IgD-negative memory B cell (primary cell): ENCODE measurements around the gene SLC39A11. TPM values are rescaled to one million over a fixed set of nuclear protein-coding genes. Genes with fewer than 3 reads are reported as not detected.
"Not testable (repeated sequence)": the region's sequence is repeated elsewhere in the genome, so short reads cannot be mapped to it uniquely, and the experiment has no call there.

Experiments
- H3K27ac Mint-ChIP-seq, 3 donors: one replicate each; pipeline ENCODE4 v1.8.0; 2020 to 2022; ENCODE audit warnings: mild to moderate bottlenecking in 3 of 3, mixed read lengths in 3 of 3, moderate library complexity in 1 of 3
- H3K27me3 Mint-ChIP-seq: one replicate; pipeline ENCODE4 v1.8.0; 2021; ENCODE audit warnings: mixed read lengths
- H3K36me3 Mint-ChIP-seq: one replicate; pipeline ENCODE4 v1.8.0; 2020; ENCODE audit warnings: mild to moderate bottlenecking, mixed read lengths
- H3K4me1 Mint-ChIP-seq, 3 donors: one replicate each; pipeline ENCODE4 v1.8.0; 2020 to 2022; ENCODE audit warnings: mixed read lengths in 3 of 3, mild to moderate bottlenecking in 1 of 3
- H3K4me3 Mint-ChIP-seq, 4 donors: one replicate each; pipeline ENCODE4 v1.8.0; 2020 to 2022; ENCODE audit warnings: mild to moderate bottlenecking in 4 of 4, mixed read lengths in 4 of 4, moderate library complexity in 3 of 4
- H3K9me3 Mint-ChIP-seq, 3 donors: one replicate each; pipeline ENCODE4 v1.8.0; 2020 to 2021; ENCODE audit warnings: mixed read lengths in 3 of 3, mild to moderate bottlenecking in 1 of 3
- polyA plus RNA-seq: library from polyadenylated mRNA; unstranded; fragments of 300-500 nt; fragmentation: Illumina TruSeq; gene quantifications from one replicate; pipeline ENCODE4 v1.2.3, GENCODE V29; 2021

Gene SLC39A11
- polyA plus RNA-seq, 1 donor from 2014 or later: 13.7 TPM

DNA sequence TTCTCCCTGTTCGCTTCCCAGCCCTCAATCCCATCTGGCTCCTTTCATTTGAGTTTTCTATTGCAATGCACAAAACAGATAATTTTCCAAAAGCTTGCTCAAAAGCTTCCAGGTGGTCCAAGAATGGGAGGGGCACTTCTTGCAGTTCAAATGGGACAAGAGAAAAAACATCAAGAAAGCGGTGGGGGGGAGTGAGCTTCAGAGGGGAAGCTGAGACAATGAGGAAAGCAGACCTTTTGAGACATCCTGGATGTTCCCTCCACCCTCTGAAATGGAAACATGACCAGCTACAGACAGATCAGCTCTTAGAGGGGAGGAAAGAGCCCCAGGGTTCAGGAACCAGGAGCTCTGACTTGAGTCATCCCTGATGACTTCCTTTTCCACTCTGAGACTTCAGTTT lies 368.2 kb downstream of the SLC39A11 start:
- Mint-ChIP-seq H3K9me3 (no peaks in the 10 kb centered on the region), H3K36me3 (peaks cover 9% of the 10 kb centered on the region), H3K4me3 (no peak overlapping the region), H3K4me1 (peaks cover 11 to 20% (median 16%) of the 10 kb centered on the region in 3 donors), H3K27ac (no peak overlapping the region), H3K27me3 (peaks cover 1% of the 10 kb centered on the region)

DNA sequence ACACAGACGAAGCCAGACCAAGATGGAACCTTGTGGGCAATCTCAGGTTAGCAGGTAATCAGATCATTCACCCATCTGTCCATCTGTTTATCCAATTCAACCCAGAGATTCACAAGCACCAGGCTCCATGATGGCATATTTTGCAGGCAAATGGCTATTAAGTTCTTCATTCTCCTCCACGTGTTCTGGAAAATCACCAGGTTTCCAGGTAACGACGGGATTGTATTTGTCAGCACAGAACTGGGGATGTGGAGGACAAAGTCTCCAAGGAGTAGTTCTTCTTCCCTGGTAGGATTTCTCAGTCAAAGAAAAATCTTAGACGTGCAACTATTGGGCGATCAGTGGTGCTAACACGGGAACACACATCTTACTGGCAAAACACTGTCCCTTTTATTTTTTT lies 368.8 kb downstream of the SLC39A11 start:
- H3K36me3 Mint-ChIP-seq: peaks cover 9% of the 10 kb centered on the region
- H3K4me3 Mint-ChIP-seq: no peak overlapping the region
- no peak overlapping the region for H3K27ac Mint-ChIP-seq
- no peaks in the 10 kb centered on the region for H3K9me3 Mint-ChIP-seq
- peaks cover 11 to 20% (median 16%) of the 10 kb centered on the region in 3 donors for H3K4me1 Mint-ChIP-seq
- H3K27me3 Mint-ChIP-seq: peaks cover 1% of the 10 kb centered on the region

GRCh38 chr17:72720494-72720825 lies 372.0 kb downstream of the SLC39A11 start:
- Mint-ChIP-seq H3K27me3 (peaks cover 1% of the 10 kb centered on the region), H3K4me1 (peaks cover under 1 to 3% (median 1%) of the 10 kb centered on the region in 3 donors), H3K4me3 (no peak overlapping the region), H3K9me3 (no peaks in the 10 kb centered on the region), H3K36me3 (peaks cover 9% of the 10 kb centered on the region), H3K27ac (peak overlapping the region in 1 of 3 donors; percentile 71)

- Mint-ChIP-seq H3K27ac (peak overlapping the region in 1 of 3 donors; percentile 71), H3K27me3 (peaks cover 1% of the 10 kb centered on the region), H3K36me3 (peaks cover 10% of the 10 kb centered on the region), H3K9me3 (no peaks in the 10 kb centered on the region), H3K4me1 (peaks cover 0 to 3% (median 0%) of the 10 kb centered on the region in 3 donors), H3K4me3 (peak overlapping the region in 1 of 4 donors; percentile 51)
Measured at GRCh38 chr17:72719578-72720493, 372.7 kb downstream of the SLC39A11 start.

GRCh38 chr17:72719206-72719577 lies 373.3 kb downstream of the SLC39A11 start:
- peaks cover 0 to 3% (median 0%) of the 10 kb centered on the region in 3 donors for H3K4me1 Mint-ChIP-seq
- no peak overlapping the region for H3K4me3 Mint-ChIP-seq
- no peak overlapping the region for H3K27ac Mint-ChIP-seq
- H3K27me3 Mint-ChIP-seq: peaks cover 1% of the 10 kb centered on the region
- no peaks in the 10 kb centered on the region for H3K9me3 Mint-ChIP-seq
- peaks cover 10% of the 10 kb centered on the region for H3K36me3 Mint-ChIP-seq

DNA sequence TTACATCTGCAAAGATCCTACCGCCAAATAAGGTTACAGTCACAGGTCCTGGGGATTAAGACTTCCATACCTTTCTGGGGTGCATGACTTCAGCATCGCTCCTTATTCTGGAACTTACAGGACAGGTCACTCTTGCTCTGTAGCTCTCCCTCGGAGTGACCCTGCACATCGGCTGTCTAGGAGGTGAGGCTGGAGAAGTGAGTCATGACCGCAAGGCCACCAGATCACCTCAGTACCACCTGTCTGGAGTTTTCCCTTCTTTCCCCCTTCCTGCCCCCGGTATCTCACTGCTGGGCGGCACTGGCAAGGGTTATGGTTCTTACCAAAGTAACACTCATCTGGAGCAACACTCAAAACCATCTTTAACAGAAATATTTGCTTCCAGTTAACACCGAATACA lies 374.8 kb downstream of the SLC39A11 start:
- Mint-ChIP-seq H3K4me3 (no peak overlapping the region), H3K36me3 (peaks cover 4% of the 10 kb centered on the region), H3K27me3 (no peaks in the 10 kb centered on the region), H3K27ac (no peak overlapping the region), H3K4me1 (peaks cover 0 to 3% (median 0%) of the 10 kb centered on the region in 3 donors), H3K9me3 (peaks cover 0 to 2% (median 0%) of the 10 kb centered on the region in 3 donors)

DNA sequence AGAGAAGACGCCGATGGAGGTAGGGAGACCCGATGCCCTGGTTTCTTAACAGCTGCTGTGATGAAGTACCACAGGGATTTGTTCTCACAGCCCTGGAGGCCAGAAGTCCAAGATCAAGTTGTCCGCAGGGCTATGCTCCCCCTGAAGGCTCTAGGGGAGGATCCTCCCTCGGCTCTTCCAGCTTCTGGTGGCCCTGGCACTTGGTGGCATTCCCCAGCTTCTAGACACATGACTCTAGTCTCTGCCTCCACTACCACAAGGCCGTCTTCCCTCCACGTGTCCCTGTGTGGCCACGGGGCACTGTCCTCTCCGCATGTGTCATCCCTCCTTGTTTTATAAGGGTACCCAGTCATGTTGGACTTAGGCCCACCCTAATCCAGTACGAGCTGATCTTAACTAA lies 375.2 kb downstream of the SLC39A11 start:
- Mint-ChIP-seq H3K36me3 (peaks cover 4% of the 10 kb centered on the region), H3K4me3 (no peak overlapping the region), H3K27ac (no peak overlapping the region), H3K9me3 (peaks cover 0 to 3% (median 0%) of the 10 kb centered on the region in 3 donors), H3K4me1 (peaks cover 0 to 3% (median 0%) of the 10 kb centered on the region in 3 donors), H3K27me3 (no peaks in the 10 kb centered on the region)

- H3K27ac Mint-ChIP-seq: no peak overlapping the region
- H3K36me3 Mint-ChIP-seq: peaks cover 7% of the 10 kb centered on the region
- H3K4me1 Mint-ChIP-seq: peaks cover 0 to 3% (median 0%) of the 10 kb centered on the region in 3 donors
- H3K27me3 Mint-ChIP-seq: no peaks in the 10 kb centered on the region
- H3K9me3 Mint-ChIP-seq: peaks cover 3% of the 10 kb centered on the region in 3 donors
- H3K4me3 Mint-ChIP-seq: no peak overlapping the region
Measured at GRCh38 chr17:72715906-72716572, 376.4 kb downstream of the SLC39A11 start.

- Mint-ChIP-seq H3K4me1 (no peaks in the 10 kb centered on the region), H3K4me3 (no peak overlapping the region), H3K36me3 (peaks cover 10% of the 10 kb centered on the region)
Measured at GRCh38 chr17:72714357-72714966, 378.0 kb downstream of the SLC39A11 start.

GRCh38 chr17:72713701-72714100 lies 378.8 kb downstream of the SLC39A11 start:
- Mint-ChIP-seq H3K4me1 (no peaks in the 10 kb centered on the region), H3K27ac (no peak overlapping the region), H3K9me3 (peaks cover 4 to 9% (median 5%) of the 10 kb centered on the region in 3 donors), H3K36me3 (peaks cover 12% of the 10 kb centered on the region), H3K4me3 (no peak overlapping the region), H3K27me3 (no peaks in the 10 kb centered on the region)

More at GRCh38 chr17:72714357-72714966, 378.0 kb downstream of the SLC39A11 start:
- Mint-ChIP-seq H3K27ac (no peak overlapping the region), H3K9me3 (peaks cover 4 to 9% (median 5%) of the 10 kb centered on the region in 3 donors), H3K27me3 (no peaks in the 10 kb centered on the region)

- H3K36me3 Mint-ChIP-seq: peaks cover 16% of the 10 kb centered on the region
- peaks cover 4 to 9% (median 7%) of the 10 kb centered on the region in 3 donors for H3K9me3 Mint-ChIP-seq
- no peaks in the 10 kb centered on the region for H3K27me3 Mint-ChIP-seq
- no peaks in the 10 kb centered on the region for H3K4me1 Mint-ChIP-seq
- no peak overlapping the region for H3K4me3 Mint-ChIP-seq
- no peak overlapping the region for H3K27ac Mint-ChIP-seq
Measured at GRCh38 chr17:72711521-72712310, 380.8 kb downstream of the SLC39A11 start.

GRCh38 chr17:72710834-72711233 lies 381.7 kb downstream of the SLC39A11 start:
- no peak overlapping the region for H3K4me3 Mint-ChIP-seq
- no peak overlapping the region for H3K27ac Mint-ChIP-seq
- H3K36me3 Mint-ChIP-seq: peaks cover 20% of the 10 kb centered on the region
- H3K27me3 Mint-ChIP-seq: no peaks in the 10 kb centered on the region
- peaks cover 4 to 9% (median 7%) of the 10 kb centered on the region in 3 donors for H3K9me3 Mint-ChIP-seq
- no peaks in the 10 kb centered on the region for H3K4me1 Mint-ChIP-seq

DNA sequence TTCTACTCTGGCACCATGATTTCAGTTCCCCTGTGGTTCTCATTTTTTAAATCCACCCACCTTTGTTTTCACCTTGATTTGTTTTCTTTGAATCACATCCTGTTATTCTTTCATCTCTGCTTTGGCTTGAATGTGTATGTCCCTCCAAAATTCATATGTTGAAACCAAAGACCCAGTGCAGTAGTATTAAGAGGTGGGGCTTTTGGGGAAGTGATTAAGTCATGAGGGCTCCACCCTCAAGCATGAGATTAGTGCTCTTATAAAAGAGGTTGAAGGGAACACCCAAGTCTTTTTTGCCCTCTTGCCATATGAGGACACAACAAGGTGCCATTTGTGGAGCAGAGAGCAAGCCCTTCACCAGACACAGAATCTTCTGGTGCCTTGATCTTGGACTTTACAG lies 382.3 kb downstream of the SLC39A11 start:
- no peaks in the 10 kb centered on the region for H3K4me1 Mint-ChIP-seq
- H3K4me3 Mint-ChIP-seq: no peak overlapping the region
- no peaks in the 10 kb centered on the region for H3K27me3 Mint-ChIP-seq
- H3K36me3 Mint-ChIP-seq: peaks cover 19% of the 10 kb centered on the region
- no peak overlapping the region for H3K27ac Mint-ChIP-seq
- H3K9me3 Mint-ChIP-seq: peaks cover 4 to 9% (median 7%) of the 10 kb centered on the region in 3 donors

- H3K27ac Mint-ChIP-seq, H3K4me1 Mint-ChIP-seq, H3K27me3 Mint-ChIP-seq, H3K9me3 Mint-ChIP-seq: not testable (repeated sequence)
- Mint-ChIP-seq H3K4me3 (peak overlapping the region in 1 of 4 donors; percentile 53), H3K36me3 (peaks cover 21% of the 10 kb centered on the region)
Measured at GRCh38 chr17:72708682-72709081, 383.8 kb downstream of the SLC39A11 start.
